PC-3 (cell line): ENCODE measurements around the gene NEU4. TPM values are rescaled to one million over a fixed set of nuclear protein-coding genes. Genes with fewer than 3 reads are reported as not detected.

ENCODE experiments used
- ATAC-seq: fragments of 200-7000 bp; cut with Tn5 transposase; 2 replicates; pipeline ENCODE4 v1.9.1; 2020; ENCODE audit warnings: mild to moderate bottlenecking, moderate library complexity
- BruUV-seq: library from RNA; stranded (reverse); fragments of 400-500 nt; replicated peaks from 2 replicates; lab custom pipeline; 2021; lab: Mats Ljungman, UMichigan
- CTCF ChIA-PET: fragments of 300-600 bp; sonication (Branson Sonifier 250); formaldehyde crosslinking; loops from one replicate; lab custom pipeline; 2022; ENCODE audit warnings: antibody characterized with exemption; lab: Charles Lee
- POLR2A ChIA-PET: fragments of 300-600 bp; sonication (Branson Sonifier 250); formaldehyde crosslinking; loops from one replicate; lab custom pipeline; 2022; ENCODE audit warnings: antibody characterized with exemption; ENCODE audit not compliant: unreplicated experiment; lab: Charles Lee
- DNase-seq: peaks from one replicate; pipeline ENCODE4 v3.0.0-alpha.2; 2015
- H2AFZ ChIP-seq: fragments of 300-600 bp; sonication (generic); 2 replicates; pipeline ENCODE4 v1.6.0; 2016; ENCODE audit warnings: antibody characterized with exemption, low read length
- H3F3A ChIP-seq: fragments of 300-600 bp; sonication (generic); one replicate; pipeline ENCODE4 v1.6.0; 2017; ENCODE audit warnings: antibody characterized with exemption, low read length, control low read depth, mild to moderate bottlenecking; ENCODE audit not compliant: unreplicated experiment
- H3K27ac ChIP-seq: fragments of 300-600 bp; sonication (generic); 2 replicates; pipeline ENCODE4 v1.5.1; 2016; ENCODE audit warnings: mild to moderate bottlenecking, low read length
- H3K27me3 ChIP-seq: fragments of 300-600 bp; sonication (generic); 2 replicates; pipeline ENCODE4 v1.6.1; 2016; ENCODE audit warnings: low read length, mixed read lengths
- H3K36me3 ChIP-seq: fragments of 300-600 bp; sonication (generic); 2 replicates; pipeline ENCODE4 v1.6.1; 2016; ENCODE audit warnings: low read depth, mixed run types, low read length, mixed read lengths
- H3K4me1 ChIP-seq: fragments of 300-600 bp; sonication (generic); 2 replicates; pipeline ENCODE4 v1.5.1; 2016; ENCODE audit warnings: low read length; ENCODE audit not compliant: insufficient read depth
- H3K4me2 ChIP-seq: fragments of 300-600 bp; sonication (generic); 2 replicates; pipeline ENCODE4 v1.6.0; 2016; ENCODE audit warnings: low read length
- H3K4me3 ChIP-seq: fragments of 300-600 bp; sonication (generic); 2 replicates; pipeline ENCODE4 v1.5.1; 2016; ENCODE audit warnings: mild to moderate bottlenecking, low read length, mixed read lengths
- H3K79me2 ChIP-seq: fragments of 300-600 bp; sonication (generic); 2 replicates; pipeline ENCODE4 v1.6.1; 2017; ENCODE audit warnings: low read length, mixed read lengths
- H3K9ac ChIP-seq: fragments of 300-600 bp; sonication (generic); 2 replicates; pipeline ENCODE4 v1.6.0; 2016; ENCODE audit warnings: mild to moderate bottlenecking, low read length
- H3K9me2 ChIP-seq: fragments of 300-600 bp; sonication (generic); replicated peaks from 2 replicates; pipeline ENCODE4 v1.6.1; 2016; ENCODE audit warnings: mixed run types, low read length, mixed read lengths
- H3K9me3 ChIP-seq: fragments of 300-600 bp; sonication (generic); 2 replicates; pipeline ENCODE4 v1.6.1; 2016; ENCODE audit warnings: low read length, mixed read lengths
- H4K20me1 ChIP-seq: fragments of 300-600 bp; sonication (generic); 2 replicates; pipeline ENCODE4 v1.6.1; 2016; ENCODE audit warnings: low read length, mixed read lengths
- EZH2 ChIP-seq: fragments of 300-600 bp; sonication (generic); IDR thresholded peaks from one replicate; pipeline ENCODE4 v1.6.1; 2017; ENCODE audit warnings: antibody characterized with exemption, mild to moderate bottlenecking, low read length; ENCODE audit not compliant: unreplicated experiment
- EZH2phosphoT487 ChIP-seq: fragments of 300-600 bp; sonication (generic); IDR thresholded peaks from 2 replicates; pipeline ENCODE4 v1.6.1; 2018; ENCODE audit warnings: mild to moderate bottlenecking, antibody characterized with exemption, low read length, borderline replicate concordance
- intact Hi-C: fragments of 100-400 bp; cut with micrococcal nuclease; formaldehyde crosslinking; loops from 2 replicates; pipeline ENCODE4 v1.9.0; 2023
- total RNA-seq: library from RNA; depleted of rRNA; stranded (reverse); fragments of >200 nt; gene quantifications from 2 replicates; pipeline ENCODE4 v1.2.3, GENCODE V29; 2014
- TF ChIP-seq, protein P1 (sequence below): fragments of 300-600 bp; sonication (generic); conservative IDR thresholded peaks from 2 replicates; pipeline ENCODE4 v1.5.1; 2017; ENCODE audit warnings: antibody characterized with exemption, low read depth, mild to moderate bottlenecking, low read length

The NEU4 gene
- total RNA-seq, 1 experiment from 2014 or later, result not detected

DNA sequence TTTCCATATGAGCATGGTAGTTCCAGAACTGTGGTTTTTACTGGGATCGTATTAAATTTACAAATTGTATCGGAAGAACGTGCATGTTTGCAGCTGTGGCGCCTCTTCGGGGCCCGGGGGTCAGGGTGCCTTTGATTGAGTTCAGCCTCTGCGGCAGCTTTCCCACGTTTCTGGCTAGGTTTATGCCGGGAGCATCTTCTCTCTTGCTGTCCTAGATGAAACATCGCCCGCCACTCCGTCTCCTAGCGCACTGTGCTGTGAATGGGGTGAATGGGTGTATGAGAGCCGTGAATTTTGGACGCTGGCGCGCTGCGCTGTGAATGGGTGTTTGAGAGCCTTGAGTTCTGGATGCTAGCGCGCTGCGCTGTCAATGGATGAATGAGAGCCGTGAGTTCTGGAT is 37.4 kb downstream of the NEU4 start:
- CTCF ChIA-PET, result no interaction called here
- no peaks in the 10 kb centered on the region for H3K36me3 ChIP-seq
- ATAC-seq (no peak), DNase-seq (no peak)
- POLR2A ChIA-PET, result interaction anchor here (0.6 kb wide), 1 partner anchor 52 kb away, joined by 3 read pairs; no protein-coding TSS in a partner anchor
- H3K27me3 ChIP-seq, result no peaks in the 10 kb centered on the region
- H3K4me3 ChIP-seq, result no peak overlapping the region
- no peak overlapping the region for H2AFZ ChIP-seq
- intact Hi-C loops, result no loop called here
- no peak overlapping the region for H3K9ac ChIP-seq
- H3K27ac ChIP-seq, result no peak overlapping the region
- H3F3A ChIP-seq, result no peaks in the 10 kb centered on the region
- H3K4me2 ChIP-seq, result no peak overlapping the region
- H4K20me1 ChIP-seq, result no peaks in the 10 kb centered on the region
- H3K4me1 ChIP-seq, result no peaks in the 10 kb centered on the region
- BruUV-seq, result no TSS peak
- no peaks in the 10 kb centered on the region for H3K9me3 ChIP-seq
- no peak for TF ChIP-seq EZH2phosphoT487
- no peak for TF ChIP-seq EZH2
- TF ChIP-seq, protein P1, sequence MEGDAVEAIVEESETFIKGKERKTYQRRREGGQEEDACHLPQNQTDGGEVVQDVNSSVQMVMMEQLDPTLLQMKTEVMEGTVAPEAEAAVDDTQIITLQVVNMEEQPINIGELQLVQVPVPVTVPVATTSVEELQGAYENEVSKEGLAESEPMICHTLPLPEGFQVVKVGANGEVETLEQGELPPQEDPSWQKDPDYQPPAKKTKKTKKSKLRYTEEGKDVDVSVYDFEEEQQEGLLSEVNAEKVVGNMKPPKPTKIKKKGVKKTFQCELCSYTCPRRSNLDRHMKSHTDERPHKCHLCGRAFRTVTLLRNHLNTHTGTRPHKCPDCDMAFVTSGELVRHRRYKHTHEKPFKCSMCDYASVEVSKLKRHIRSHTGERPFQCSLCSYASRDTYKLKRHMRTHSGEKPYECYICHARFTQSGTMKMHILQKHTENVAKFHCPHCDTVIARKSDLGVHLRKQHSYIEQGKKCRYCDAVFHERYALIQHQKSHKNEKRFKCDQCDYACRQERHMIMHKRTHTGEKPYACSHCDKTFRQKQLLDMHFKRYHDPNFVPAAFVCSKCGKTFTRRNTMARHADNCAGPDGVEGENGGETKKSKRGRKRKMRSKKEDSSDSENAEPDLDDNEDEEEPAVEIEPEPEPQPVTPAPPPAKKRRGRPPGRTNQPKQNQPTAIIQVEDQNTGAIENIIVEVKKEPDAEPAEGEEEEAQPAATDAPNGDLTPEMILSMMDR, result no peak
- H3K79me2 ChIP-seq, result no peaks in the 10 kb centered on the region
- H3K9me2 ChIP-seq, result no peaks in the 10 kb centered on the region

DNA sequence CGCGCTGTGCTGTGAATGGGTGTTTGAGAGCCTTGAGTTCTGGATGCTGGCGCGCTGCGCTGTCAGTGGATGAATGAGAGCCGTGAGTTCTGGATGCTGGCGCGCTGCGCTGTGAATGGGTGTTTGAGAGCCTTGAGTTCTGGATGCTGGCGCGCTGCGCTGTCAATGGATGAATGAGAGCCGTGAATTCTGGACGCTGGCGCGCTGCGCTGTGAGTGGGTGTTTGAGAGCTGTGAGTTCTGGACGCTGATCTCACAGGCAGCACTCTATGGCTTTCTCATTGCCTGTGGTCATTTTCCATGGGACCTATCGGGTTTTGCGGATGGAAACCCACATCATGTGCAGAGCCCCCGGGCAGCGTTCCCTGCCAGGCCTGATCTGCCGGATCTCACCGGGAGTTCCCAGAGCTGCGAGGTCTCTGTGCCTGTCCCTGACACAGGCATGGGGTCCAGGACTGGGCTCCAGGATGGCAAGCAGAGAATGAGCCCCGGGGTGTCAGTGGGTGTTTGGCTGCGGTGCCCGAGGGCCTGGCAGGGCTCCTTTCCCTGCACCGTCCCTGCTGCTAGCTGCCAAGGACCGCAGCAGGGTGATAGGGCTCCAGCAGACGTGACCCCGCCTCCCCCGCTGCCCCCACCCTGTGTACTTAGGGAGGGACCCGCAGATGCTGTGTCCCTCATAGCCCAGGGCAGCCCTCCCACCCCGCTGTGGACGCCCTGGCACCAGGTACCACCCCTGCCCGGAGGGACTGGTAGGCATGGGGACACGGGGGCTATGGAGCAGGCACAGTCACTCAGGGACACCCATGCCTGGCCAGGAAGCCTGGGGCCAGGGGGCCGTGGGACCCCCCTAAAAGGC is 40.0 kb downstream of the NEU4 start:
- intact Hi-C loops, result no loop called here
- TF ChIP-seq, protein P1, result no peak
- TF ChIP-seq EZH2phosphoT487, result no peak
- no peak for TF ChIP-seq EZH2
- DNase-seq, result no peak
- no peaks in the 10 kb centered on the region; the same call in 1 of the 2 replicates for H3K4me1 ChIP-seq
- ATAC-seq, result no peak
- no peak overlapping the region for H3K27ac ChIP-seq
- BruUV-seq, result no TSS peak
- no peaks in the 10 kb centered on the region for H3K36me3 ChIP-seq
- H2AFZ ChIP-seq, result no peak overlapping the region
- H3K9me2 ChIP-seq, result no peaks in the 10 kb centered on the region
- no peak overlapping the region for H3K4me2 ChIP-seq
- H3K79me2 ChIP-seq, result no peaks in the 10 kb centered on the region
- H3K9me3 ChIP-seq, result no peaks in the 10 kb centered on the region
- no peaks in the 10 kb centered on the region for H3K27me3 ChIP-seq
- ChIA-PET CTCF (no interaction called here), POLR2A (no interaction called here)
- no peaks in the 10 kb centered on the region for H3F3A ChIP-seq
- H4K20me1 ChIP-seq, result no peaks in the 10 kb centered on the region
- H3K4me3 ChIP-seq, result no peak overlapping the region
- no peak overlapping the region for H3K9ac ChIP-seq
